GM12878 (cell line): ENCODE results near the gene TLX1. TPM values are rescaled to one million over a fixed set of nuclear protein-coding genes. Genes with fewer than 3 reads are reported as not detected.

ENCODE experiments used
- ATAC-seq: fragments of 200-7000 bp; cut with Tn5 transposase; 3 replicates; pipeline ENCODE4 v1.9.1; 2020; ENCODE audit warnings: mild to moderate bottlenecking, moderate library complexity
- BruUV-seq: library from RNA; stranded (reverse); fragments of 400-500 nt; replicated peaks from 2 replicates; lab custom pipeline; 2021; lab: Mats Ljungman, UMichigan
- CTCF ChIA-PET: fragments of 300-600 bp; sonication (Branson Sonifier 250); formaldehyde crosslinking; extraction: SDS; loops from one replicate; lab custom pipeline; 2021; ENCODE audit warnings: inconsistent platforms; lab: Yijun Ruan, JAX
- POLR2A ChIA-PET: fragments of 350-600 bp; formaldehyde crosslinking; extraction: SDS; loops from one replicate; lab custom pipeline; 2021; ENCODE audit warnings: inconsistent platforms; lab: Charles Lee
- RAD21 ChIA-PET: fragments of 300-600 bp; sonication (Branson Sonifier 250); formaldehyde crosslinking; loops from one replicate; lab custom pipeline; 2023; ENCODE audit warnings: antibody characterized with exemption; ENCODE audit not compliant: unreplicated experiment; lab: Charles Lee
- SMC1A ChIA-PET: fragments of 300-600 bp; sonication (Branson Sonifier 250); formaldehyde crosslinking; loops from one replicate; lab custom pipeline; 2023; ENCODE audit not compliant: unreplicated experiment, uncharacterized antibody; lab: Charles Lee
- DNase-seq: peaks from one replicate; pipeline ENCODE4 v3.0.0-alpha.2; 2011; ENCODE audit warnings: low read depth, low spot score
- FAIRE-seq: peaks from 3 replicates; lab custom pipeline; 2011; peaks lifted over from hg19 to GRCh38; lab: Jason Lieb, UNC
- H2AFZ ChIP-seq: 2 replicates; pipeline ENCODE4 v1.6.0; 2011; ENCODE audit warnings: low read depth, low read length, control low read depth; ENCODE audit not compliant: control insufficient read depth
- H3K27ac ChIP-seq: 2 replicates; pipeline ENCODE4 v1.5.1; 2011; ENCODE audit warnings: control low read depth; ENCODE audit not compliant: control insufficient read depth, insufficient read depth
- H3K27me3 ChIP-seq, 2 experiments: replicated peaks in 1 of 2; 2 replicates each; pipeline versions ENCODE4 v1.6.0 to v1.6.1; 2011; ENCODE audit warnings: low read length in 1 of 2; ENCODE audit not compliant: control insufficient read depth in 2 of 2, insufficient read depth in 2 of 2
- H3K36me3 ChIP-seq, 2 experiments: 2 replicates each; pipeline ENCODE4 v1.5.1; 2011; ENCODE audit warnings: low read length in 1 of 2; ENCODE audit not compliant: control insufficient read depth in 2 of 2, insufficient read depth in 2 of 2
- H3K4me1 ChIP-seq: 2 replicates; pipeline ENCODE4 v1.6.1; 2011; ENCODE audit warnings: mild to moderate bottlenecking, low read length, moderate library complexity, mixed read lengths; ENCODE audit not compliant: control insufficient read depth, insufficient read depth
- H3K4me2 ChIP-seq: 2 replicates; pipeline ENCODE4 v1.6.0; 2011; ENCODE audit warnings: control low read depth; ENCODE audit not compliant: control insufficient read depth, insufficient read depth
- H3K4me3 ChIP-seq: fragments of 200-600 bp; sonication (generic); 2 replicates; pipeline ENCODE4 v1.5.1; 2016
- H3K79me2 ChIP-seq: 2 replicates; pipeline ENCODE4 v1.6.0; 2011; ENCODE audit warnings: low read length; ENCODE audit not compliant: control insufficient read depth, insufficient read depth
- H3K9ac ChIP-seq: 2 replicates; pipeline ENCODE4 v1.8.0; 2011; ENCODE audit warnings: low read length, control low read depth, mixed read lengths; ENCODE audit not compliant: control insufficient read depth, insufficient read depth
- H3K9me3 ChIP-seq: replicated peaks from 3 replicates; pipeline ENCODE4 v1.5.1; 2011; ENCODE audit warnings: mild to moderate bottlenecking, low read length; ENCODE audit not compliant: control insufficient read depth, insufficient read depth
- H4K20me1 ChIP-seq: 2 replicates; pipeline ENCODE4 v1.6.0; 2011; ENCODE audit not compliant: control insufficient read depth, insufficient read depth
- IRF4 ChIP-seq: IDR thresholded peaks from 2 replicates; pipeline ENCODE4 v1.6.1; 2011; ENCODE audit warnings: low read depth, low read length
- IRF5 ChIP-seq: fragments of 450-650 bp; IDR thresholded peaks from 2 replicates; pipeline ENCODE4 v1.6.1; 2017; ENCODE audit warnings: borderline replicate concordance
- NFYA ChIP-seq: IDR thresholded peaks from 2 replicates; pipeline ENCODE4 v1.6.1; 2011; ENCODE audit warnings: low read depth, mild to moderate bottlenecking, low read length, improper control_type of control experiment, borderline replicate concordance
- NKRF ChIP-seq: fragments of 450-650 bp; conservative IDR thresholded peaks from 2 replicates; pipeline ENCODE4 v1.6.1; 2017; ENCODE audit warnings: mild to moderate bottlenecking, moderate library complexity
- PRDM15 ChIP-seq: fragments of 450-650 bp; formaldehyde crosslinking; IDR thresholded peaks from 2 replicates; pipeline ENCODE4 v1.4.0; 2020; ENCODE audit warnings: mild to moderate bottlenecking, moderate library complexity
- SMAD1 ChIP-seq: fragments of 450-650 bp; IDR thresholded peaks from 2 replicates; pipeline ENCODE4 v1.6.1; 2018; ENCODE audit warnings: mild to moderate bottlenecking, low read depth; ENCODE audit not compliant: partially characterized antibody
- ZBTB33 ChIP-seq: fragments of 450-650 bp; IDR thresholded peaks from 2 replicates; pipeline ENCODE4 v1.6.1; 2017; ENCODE audit warnings: mild to moderate bottlenecking
- ZBTB4 ChIP-seq: fragments of 450-650 bp; formaldehyde crosslinking; IDR thresholded peaks from 2 replicates; pipeline ENCODE4 v1.4.0; 2022; ENCODE audit warnings: mild to moderate bottlenecking, moderate library complexity
- ZNF274 ChIP-seq: IDR thresholded peaks from one replicate; pipeline ENCODE4 v1.8.0; 2011; ENCODE audit not compliant: insufficient read length, insufficient read depth
- WGBS: methylation state at CpG from one replicate; pipeline ENCODE4 v1.1.6; 2016; ENCODE audit warnings: low lambda C conversion rate; ENCODE audit not compliant: insufficient replicate concordance, insufficient coverage; ENCODE audit errors: missing lambda C conversion rate; 5-methylcytosine and 5-hydroxymethylcytosine counted together
- in situ Hi-C: fragments of 300-500 bp; cut with MboI; formaldehyde crosslinking; loops from 9 replicates; pipeline ENCODE4 v1.14.3; 2018; ENCODE audit warnings: mixed read lengths
- intact Hi-C: fragments of 100-400 bp; cut with micrococcal nuclease; formaldehyde crosslinking; loops from one replicate; pipeline ENCODE4 v1.14.2; 2022; ENCODE audit not compliant: unreplicated experiment
- polyA plus RNA-seq, 11 experiments: library from polyadenylated mRNA; depleted of rRNA in 4 of 11; unstranded in 6 of 11; stranded (reverse) in 5 of 11; fragments of >200 nt; fragmentation: Nextera tagmentation in 4 of 11; fragmentation: Illumina TruSeq in 1 of 11; extraction: Ambion mirVana in 4 of 11; extraction: Trizol in 1 of 11; gene quantifications; 1 replicate in 1 of 11; 2 replicates in 10 of 11; pipeline versions ENCODE4 v1.2.1 to v1.2.3, GENCODE V29; 2011 to 2016; ENCODE audit warnings: inconsistent platforms in 2 of 11, missing spikeins in 2 of 11, low read depth in 1 of 11
- total RNA-seq, 4 experiments: library from RNA; depleted of rRNA in 3 of 4; stranded (reverse); fragments of >200 nt in 3 of 4; fragmentation: Illumina TruSeq in 1 of 4; extraction: Trizol in 1 of 4; gene quantifications; 2 replicates each; pipeline versions ENCODE4 v1.2.1 to v1.2.3, GENCODE V29; 2013 to 2021

TLX1 gene
- total and polyA plus RNA-seq, 10 of the 15 experiments (the other 5 are each of a cell fraction or from before 2014, with no cell fraction given): not detected

GRCh38 chr10:101116754-101117153, 14.3 kb upstream of the TLX1 start (continued):
- no peak for TF ChIP-seq ZBTB33
- no peak for TF ChIP-seq SMAD1
- TF ChIP-seq PRDM15 (CRISPR knock-in tag): no peak

- H3K4me1 ChIP-seq: no peaks in the 10 kb centered on the region; the same call in 1 of the 2 replicates
- no peaks in the 10 kb centered on the region for H3K79me2 ChIP-seq
- no TSS peak for BruUV-seq
- ChIA-PET RAD21 (no interaction called here), SMC1A (no interaction called here), POLR2A (no interaction called here), CTCF (interaction anchor here (0.5 to 3.6 kb wide), 6 partner anchors 22 to 694 kb away, joined by 3 to 9 read pairs (median 4); no protein-coding TSS in a partner anchor)
- DNase-seq (no peak), ATAC-seq (no peak), FAIRE-seq (no peak)
- peaks cover 13 to 14% of the 10 kb centered on the region in 2 experiments for H3K27me3 ChIP-seq
- 24% methylated on average over 1 of the region's 1 CpG for WGBS
- H4K20me1 ChIP-seq: no peaks in the 10 kb centered on the region
- H3K9ac ChIP-seq: no peak overlapping the region
- no peak overlapping the region for H3K4me3 ChIP-seq
- no peak overlapping the region for H3K4me2 ChIP-seq
- intact Hi-C loops (no loop called here), in situ Hi-C loops (no loop called here)
- no peak overlapping the region for H2AFZ ChIP-seq
- H3K27ac ChIP-seq: no peak overlapping the region
- H3K36me3 ChIP-seq: no peaks in the 10 kb centered on the region
- H3K9me3 ChIP-seq: no peaks in the 10 kb centered on the region
- TF ChIP-seq IRF5: no peak
- TF ChIP-seq NFYA: no peak
- TF ChIP-seq ZBTB4 (CRISPR knock-in tag): no peak
- TF ChIP-seq IRF4: no peak
- no peak for TF ChIP-seq ZNF274
- TF ChIP-seq NKRF: no peak
These were observed 13.1 kb upstream of the TLX1 start for GRCh38 chr10:101118031-101118430.
